ENCODE data around the gene ERICH4.
A peak's percentile ranks its signal among the peaks of the same experiment; 100 is the strongest.
"Not testable (repeated sequence)": the region's sequence is repeated elsewhere in the genome, so short reads cannot be mapped to it uniquely, and the experiment has no call there.

Gene ERICH4

GRCh38 chr19:41434450-41434849, 8.5 kb upstream of the ERICH4 start:
- intact Hi-C loops (cut with micrococcal nuclease), result loop anchor here (5.0 to 10.0 kb wide), 2 partner anchors 37 to 110 kb away; partner anchors contain the start of genes BCKDHA and EXOSC5
- Mint-ChIP-seq H3K36me3 (ENCODE audit: low read depth) (peaks cover 82% of the 10 kb centered on the region), H3K4me1 (ENCODE audit: low read depth) (peaks cover 34% of the 10 kb centered on the region)

GRCh38 chr19:41435376-41435775, 7.6 kb upstream of the ERICH4 start:
- H3K27me3 Mint-ChIP-seq, H3K27ac Mint-ChIP-seq, H3K9me3 Mint-ChIP-seq, H3K4me3 Mint-ChIP-seq: not testable (repeated sequence)
- Mint-ChIP-seq H3K36me3 (ENCODE audit: low read depth) (peaks cover 73% of the 10 kb centered on the region), H3K4me1 (ENCODE audit: low read depth) (peaks cover 34% of the 10 kb centered on the region)
- intact Hi-C loops (cut with micrococcal nuclease), result loop anchor here (10.0 kb wide), 1 partner anchor 111 kb away; no protein-coding TSS in a partner anchor

More at GRCh38 chr19:41434450-41434849, 8.5 kb upstream of the ERICH4 start:
- H3K4me3 Mint-ChIP-seq, result no peak overlapping the region
- no peaks in the 10 kb centered on the region for H3K27me3 Mint-ChIP-seq
- peak overlapping the region; percentile 49 for H3K27ac Mint-ChIP-seq
- no peaks in the 10 kb centered on the region for H3K9me3 Mint-ChIP-seq

GRCh38 chr19:41435936-41436673, 6.9 kb upstream of the ERICH4 start:
- H3K4me1 Mint-ChIP-seq (ENCODE audit: low read depth), result peaks cover 30% of the 10 kb centered on the region
- H3K36me3 Mint-ChIP-seq (ENCODE audit: low read depth), result peaks cover 66% of the 10 kb centered on the region
- H3K27ac Mint-ChIP-seq, result no peak overlapping the region
- no peak overlapping the region for H3K4me3 Mint-ChIP-seq
- H3K27me3 Mint-ChIP-seq, result no peaks in the 10 kb centered on the region
- intact Hi-C loops (cut with micrococcal nuclease), result loop anchor here (10.0 kb wide), 1 partner anchor 111 kb away; no protein-coding TSS in a partner anchor
- H3K9me3 Mint-ChIP-seq, result no peaks in the 10 kb centered on the region

GRCh38 chr19:41436674-41436951, 6.3 kb upstream of the ERICH4 start:
- peaks cover 29% of the 10 kb centered on the region for H3K4me1 Mint-ChIP-seq (ENCODE audit: low read depth)

GRCh38 chr19:41437944-41438574, 4.9 kb upstream of the ERICH4 start:
- Mint-ChIP-seq H3K27ac (no peak overlapping the region), H3K4me3 (no peak overlapping the region), H3K4me1 (ENCODE audit: low read depth) (peaks cover 30% of the 10 kb centered on the region), H3K36me3 (ENCODE audit: low read depth) (peaks cover 47% of the 10 kb centered on the region), H3K27me3 (no peaks in the 10 kb centered on the region), H3K9me3 (no peaks in the 10 kb centered on the region)
- intact Hi-C loops (cut with micrococcal nuclease), result loop anchor here (2.0 to 10.0 kb wide), 2 partner anchors 73 to 113 kb away; partner anchors contain the start of gene B9D2

More at GRCh38 chr19:41436674-41436951, 6.3 kb upstream of the ERICH4 start:
- Mint-ChIP-seq H3K9me3 (no peaks in the 10 kb centered on the region), H3K4me3 (no peak overlapping the region), H3K36me3 (ENCODE audit: low read depth) (peaks cover 61% of the 10 kb centered on the region), H3K27me3 (no peaks in the 10 kb centered on the region), H3K27ac (no peak overlapping the region)
- intact Hi-C loops (cut with micrococcal nuclease), result loop anchor here (10.0 kb wide), 1 partner anchor 112 kb away; no protein-coding TSS in a partner anchor

GRCh38 chr19:41439441-41440222, 3.3 kb upstream of the ERICH4 start, which contains the start of gene DMAC2:
Gene DMAC2, minus strand, starts transcription at chr19:41439912. Its CDS starts 13 bp downstream, at chr19:41439899.
- intact Hi-C loops (cut with micrococcal nuclease), result loop anchor here (2.0 to 10.0 kb wide), 2 partner anchors 75 to 115 kb away; partner anchors contain the start of gene B9D2
- no peaks in the 10 kb centered on the region for H3K27me3 Mint-ChIP-seq
- H3K27ac Mint-ChIP-seq, result peak within 1 kb of the TSS; percentile 4
- no peak within 1 kb of the TSS for H3K4me3 Mint-ChIP-seq
- H3K4me1 Mint-ChIP-seq (ENCODE audit: low read depth), result peaks cover 37% of the 10 kb centered on the region
- peaks cover 32% of the 10 kb centered on the region for H3K36me3 Mint-ChIP-seq (ENCODE audit: low read depth)
- H3K9me3 Mint-ChIP-seq, result no peaks in the 10 kb centered on the region

GRCh38 chr19:41441321-41441945, 1.5 kb upstream of the ERICH4 start:
- Mint-ChIP-seq H3K4me1 (ENCODE audit: low read depth) (peaks cover 30% of the 10 kb centered on the region), H3K36me3 (ENCODE audit: low read depth) (peaks cover 23% of the 10 kb centered on the region), H3K27me3 (peaks cover 1% of the 10 kb centered on the region), H3K27ac (no peak overlapping the region), H3K4me3 (no peak overlapping the region), H3K9me3 (no peaks in the 10 kb centered on the region)
- intact Hi-C loops (cut with micrococcal nuclease), result no loop called here

GRCh38 chr19:41443813-41444455, 978 bp downstream of the ERICH4 start:
- Mint-ChIP-seq H3K9me3 (no peaks in the 10 kb centered on the region), H3K27ac (peak overlapping the region; percentile 5)
- intact Hi-C loops (cut with micrococcal nuclease), result no loop called here

GRCh38 chr19:41445575-41445974, 2.6 kb downstream of the ERICH4 start:
- Mint-ChIP-seq H3K27me3 (peaks cover 25% of the 10 kb centered on the region), H3K4me1 (ENCODE audit: low read depth) (peaks cover 34% of the 10 kb centered on the region), H3K27ac (no peak overlapping the region), H3K4me3 (no peak overlapping the region), H3K36me3 (ENCODE audit: low read depth) (no peaks in the 10 kb centered on the region), H3K9me3 (no peaks in the 10 kb centered on the region)
- intact Hi-C loops (cut with micrococcal nuclease), result no loop called here

More at GRCh38 chr19:41443813-41444455, 978 bp downstream of the ERICH4 start:
- Mint-ChIP-seq H3K4me1 (ENCODE audit: low read depth) (peaks cover 24% of the 10 kb centered on the region), H3K4me3 (no peak overlapping the region), H3K36me3 (ENCODE audit: low read depth) (no peaks in the 10 kb centered on the region), H3K27me3 (peaks cover 13% of the 10 kb centered on the region)

- intact Hi-C loops (cut with micrococcal nuclease), result loop anchor here (2.0 kb wide), 1 partner anchor 115 kb away; no protein-coding TSS in a partner anchor
- Mint-ChIP-seq H3K4me3 (no peak overlapping the region), H3K9me3 (no peaks in the 10 kb centered on the region), H3K27ac (no peak overlapping the region), H3K27me3 (peaks cover 31% of the 10 kb centered on the region), H3K4me1 (ENCODE audit: low read depth) (peaks cover 29% of the 10 kb centered on the region), H3K36me3 (ENCODE audit: low read depth) (no peaks in the 10 kb centered on the region)
These were observed 4.9 kb downstream of the ERICH4 start for GRCh38 chr19:41447732-41448332.

GRCh38 chr19:41449079-41449864, 6.3 kb downstream of the ERICH4 start:
- Mint-ChIP-seq H3K9me3 (no peaks in the 10 kb centered on the region), H3K4me3 (peak overlapping the region; percentile 64), H3K4me1 (ENCODE audit: low read depth) (peaks cover 15% of the 10 kb centered on the region), H3K27ac (peak overlapping the region; percentile 43), H3K36me3 (ENCODE audit: low read depth) (no peaks in the 10 kb centered on the region), H3K27me3 (peaks cover 32% of the 10 kb centered on the region)
- intact Hi-C loops (cut with micrococcal nuclease), result loop anchor here (1.0 to 2.0 kb wide), 2 partner anchors 114 to 121 kb away; no protein-coding TSS in a partner anchor

- peaks cover 15% of the 10 kb centered on the region for H3K4me1 Mint-ChIP-seq (ENCODE audit: low read depth)
- H3K9me3 Mint-ChIP-seq, result no peaks in the 10 kb centered on the region
- peak overlapping the region; percentile 43 for H3K27ac Mint-ChIP-seq
- H3K36me3 Mint-ChIP-seq (ENCODE audit: low read depth), result no peaks in the 10 kb centered on the region
- intact Hi-C loops (cut with micrococcal nuclease), result loop anchor here (1.0 to 2.0 kb wide), 2 partner anchors 113 to 120 kb away; no protein-coding TSS in a partner anchor
- peaks cover 32% of the 10 kb centered on the region for H3K27me3 Mint-ChIP-seq
- no peak overlapping the region for H3K4me3 Mint-ChIP-seq
These were observed 6.9 kb downstream of the ERICH4 start for GRCh38 chr19:41449865-41450178.

Measured in dendritic cell treated with granulocyte-macrophage colony-stimulating factor and Interleukin-4, amounts not matched to agents 40 ng/mL and 50 ng/mL, for 4 days (primary cell).